Subcutaneous preadipocyte (primary cell): ENCODE results near the gene MICA. TPM values are rescaled to one million over a fixed set of nuclear protein-coding genes. Genes with fewer than 3 reads are reported as not detected.

Experiments used
- small RNA-seq: library from RNA; depleted of rRNA; stranded (forward); fragments of <200 nt; gene quantifications from one replicate; pipeline ENCODE3, GENCODE V24; 2012
- total RNA-seq: library from RNA; depleted of rRNA; stranded (reverse); fragments of >200 nt; gene quantifications from 2 replicates; pipeline ENCODE4 v1.2.3, GENCODE V29; 2012

The MICA gene
- 27.6 and 37.5 TPM in 2 replicates for total RNA-seq

GRCh38 chr6:31403283-31404060 is at the start of gene MICA:
Gene MICA, plus strand, starts transcription at chr6:31403595. Its CDS starts 38 bp downstream, at chr6:31403633.

GRCh38 chr6:31356946-31357466 is 46.4 kb upstream of the MICA start, which contains the start of gene HLA-B:
Gene HLA-B, minus strand, starts transcription at chr6:31357179. Its CDS starts 21 bp downstream, at chr6:31357158.

Small RNA genes lying within 50 kb of the gene (small RNA-seq; reads per million reads assigned to genes)
- gene HLA-S = not detected
- gene MIR6891 = 0.16 reads per million
- not detected for gene RF00019
- not detected for gene RNU6-283P

Other genes with a start within 250 kb of the MICA start
- gene CCHCR1, start 245.8 kb upstream of the MICA start, total RNA-seq = 11.4 and 18.0 TPM in 2 replicates
- gene TCF19, start 245.0 kb upstream of the MICA start, total RNA-seq = 13.6 and 25.2 TPM in 2 replicates
- gene POU5F1, start 232.9 kb upstream of the MICA start, total RNA-seq = 0.59 TPM in 1 of 2 replicates, not detected in the other
- gene HLA-C, start 131.5 kb upstream of the MICA start, total RNA-seq = 73.9 and 109 TPM in 2 replicates
- 103 and 228 TPM in 2 replicates for gene HLA-B, start 46.4 kb upstream of the MICA start, total RNA-seq
- gene MICB, start 94.5 kb downstream of the MICA start, total RNA-seq = 10.7 and 11.1 TPM in 2 replicates
- not detected in 2 replicates for gene MCCD1, start 125.4 kb downstream of the MICA start, total RNA-seq
- 448 and 514 TPM in 2 replicates for gene DDX39B, start 138.4 kb downstream of the MICA start, total RNA-seq
- 1.8 TPM in 2 replicates for gene ATP6V1G2, start 143.0 kb downstream of the MICA start, total RNA-seq
- gene NFKBIL1, start 144.0 kb downstream of the MICA start, total RNA-seq = 22.3 and 29.0 TPM in 2 replicates
- gene LTA, start 168.7 kb downstream of the MICA start, total RNA-seq = not detected in 2 replicates
- gene TNF, start 172.0 kb downstream of the MICA start, total RNA-seq = not detected in 2 replicates
- gene LTB, start 178.8 kb downstream of the MICA start, total RNA-seq = not detected in 2 replicates
- gene LST1, start 182.7 kb downstream of the MICA start, total RNA-seq = not detected in 2 replicates
- not detected in 2 replicates for gene NCR3, start 189.4 kb downstream of the MICA start, total RNA-seq
- not detected in 2 replicates for gene AIF1, start 211.6 kb downstream of the MICA start, total RNA-seq
- gene PRRC2A, start 217.1 kb downstream of the MICA start, total RNA-seq = 54.7 and 90.9 TPM in 2 replicates
- 145 and 182 TPM in 2 replicates for gene BAG6, start 249.1 kb downstream of the MICA start, total RNA-seq